WTC11 (cell line): ENCODE data around the gene IER2.

Source experiments
- ATF1 ChIP-seq: sonication (generic); formaldehyde crosslinking; IDR thresholded peaks from 2 replicates; pipeline ENCODE4 v1.8.1; 2023; ENCODE audit warnings: mild to moderate bottlenecking, moderate library complexity, missing genetic modification reagents
- CREB1 ChIP-seq: sonication (generic); formaldehyde crosslinking; IDR thresholded peaks from 2 replicates; pipeline ENCODE4 v1.8.0; 2023; ENCODE audit warnings: mild to moderate bottlenecking, missing genetic modification reagents
- CTCF ChIP-seq: fragments of 200-600 bp; IDR thresholded peaks from 2 replicates; pipeline ENCODE4 v1.8.0; 2022; ENCODE audit warnings: antibody characterized with exemption
- E2F1 ChIP-seq: sonication (generic); formaldehyde crosslinking; IDR thresholded peaks from 2 replicates; pipeline ENCODE4 v1.8.0; 2022; ENCODE audit warnings: mild to moderate bottlenecking, missing genetic modification reagents
- FOXP1 ChIP-seq: sonication (generic); formaldehyde crosslinking; IDR thresholded peaks from 2 replicates; pipeline ENCODE4 v1.8.0; 2022; ENCODE audit warnings: missing genetic modification reagents, mild to moderate bottlenecking, moderate library complexity, borderline replicate concordance
- JUN ChIP-seq: sonication (generic); formaldehyde crosslinking; IDR thresholded peaks from 2 replicates; pipeline ENCODE4 v1.8.0; 2023; ENCODE audit warnings: mild to moderate bottlenecking, missing genetic modification reagents
- NR3C1 ChIP-seq: sonication (generic); formaldehyde crosslinking; conservative IDR thresholded peaks from 2 replicates; pipeline ENCODE4 v1.8.1; 2023; ENCODE audit warnings: low read depth, mild to moderate bottlenecking, missing genetic modification reagents
- RELA ChIP-seq: sonication (generic); formaldehyde crosslinking; IDR thresholded peaks from 2 replicates; pipeline ENCODE4 v1.8.1; 2022; ENCODE audit warnings: missing genetic modification reagents, mild to moderate bottlenecking, borderline replicate concordance
- SP1 ChIP-seq: sonication (generic); formaldehyde crosslinking; conservative IDR thresholded peaks from 2 replicates; pipeline ENCODE4 v1.8.1; 2022; ENCODE audit warnings: missing genetic modification reagents
- TCF7 ChIP-seq: sonication (generic); formaldehyde crosslinking; IDR thresholded peaks from 2 replicates; pipeline ENCODE4 v1.8.0; 2022; ENCODE audit warnings: mild to moderate bottlenecking, low read depth, missing genetic modification reagents, moderate library complexity
- TEAD4 ChIP-seq: sonication (generic); formaldehyde crosslinking; IDR thresholded peaks from 2 replicates; pipeline ENCODE4 v1.8.0; 2022; ENCODE audit warnings: mild to moderate bottlenecking, missing genetic modification reagents
- USF2 ChIP-seq: sonication (generic); formaldehyde crosslinking; IDR thresholded peaks from 2 replicates; pipeline ENCODE4 v1.8.1; 2023; ENCODE audit warnings: mild to moderate bottlenecking, missing genetic modification reagents, moderate library complexity
- ZNF232 ChIP-seq: sonication (generic); formaldehyde crosslinking; IDR thresholded peaks from 2 replicates; pipeline ENCODE4 v1.8.0; 2022; ENCODE audit warnings: mild to moderate bottlenecking, missing genetic modification reagents
- ZNF416 ChIP-seq: fragments of 250-450 bp; sonication (Bioruptor Pico); IDR thresholded peaks from 2 replicates; pipeline ENCODE4 v1.9.0; 2021; ENCODE audit warnings: mild to moderate bottlenecking, inconsistent platforms

- no peak for TF ChIP-seq CTCF
- TF ChIP-seq TEAD4 (CRISPR knock-in tag): no peak
- TF ChIP-seq FOXP1 (CRISPR knock-in tag): no peak
- TF ChIP-seq JUN (CRISPR knock-in tag): no peak
- no peak for TF ChIP-seq NR3C1
- TF ChIP-seq USF2 (CRISPR knock-in tag): no peak
- no peak for TF ChIP-seq ZNF416 (CRISPR knock-in tag)
- TF ChIP-seq ATF1 (CRISPR knock-in tag): no peak
- no peak for TF ChIP-seq ZNF232 (CRISPR knock-in tag)
- no peak for TF ChIP-seq E2F1 (CRISPR knock-in tag)
- no peak for TF ChIP-seq TCF7 (CRISPR knock-in tag)
- TF ChIP-seq RELA (CRISPR knock-in tag): no peak
- TF ChIP-seq SP1 (CRISPR knock-in tag): no peak
- no peak for TF ChIP-seq CREB1 (CRISPR knock-in tag)
These were observed 34.3 kb upstream of the IER2 start for GRCh38 chr19:13115936-13116281.
